HG03558 (cell line): ENCODE measurements around the gene SYT3.
"Not testable (repeated sequence)": the region's sequence is repeated elsewhere in the genome, so short reads cannot be mapped to it uniquely, and the experiment has no call there.

Experiments used
- ATAC-seq: cut with Tn5 transposase; IDR thresholded peaks from one replicate; pipeline ENCODE4 v1.9.1; 2021; ENCODE audit warnings: moderate number of reproducible peaks; ENCODE audit not compliant: unreplicated experiment; ENCODE audit errors: extremely low read depth

SYT3 gene

GRCh38 chr19:50644315-50644915 is 4.7 kb upstream of the SYT3 start:
- no peak for ATAC-seq

GRCh38 chr19:50640368-50640767 is 687 bp upstream of the SYT3 start:
- ATAC-seq = no peak

GRCh38 chr19:50638600-50638999 is 1.1 kb downstream of the SYT3 start:
- ATAC-seq = no peak

- no peak for ATAC-seq
Measured at GRCh38 chr19:50636317-50637085, 3.2 kb downstream of the SYT3 start.

GRCh38 chr19:50633973-50634372 is 5.7 kb downstream of the SYT3 start:
- ATAC-seq = no peak

GRCh38 chr19:50633359-50633758 is 6.3 kb downstream of the SYT3 start:
- ATAC-seq = no peak

- no peak for ATAC-seq
Measured at GRCh38 chr19:50632151-50632835, 7.4 kb downstream of the SYT3 start.

GRCh38 chr19:50629801-50630200 is 9.9 kb downstream of the SYT3 start:
- ATAC-seq = no peak

GRCh38 chr19:50629194-50629593 is 10.5 kb downstream of the SYT3 start:
- no peak for ATAC-seq

- no peak for ATAC-seq
Measured at GRCh38 chr19:50628551-50628950, 11.1 kb downstream of the SYT3 start.

GRCh38 chr19:50628146-50628545 is 11.5 kb downstream of the SYT3 start:
- ATAC-seq = no peak

GRCh38 chr19:50626795-50627194 is 12.9 kb downstream of the SYT3 start:
- no peak for ATAC-seq

- no peak for ATAC-seq
Measured at GRCh38 chr19:50626011-50626410, 13.7 kb downstream of the SYT3 start.

- no peak for ATAC-seq
Measured at GRCh38 chr19:50624949-50625600, 14.6 kb downstream of the SYT3 start.

GRCh38 chr19:50620394-50620906 is 19.2 kb downstream of the SYT3 start:
- not testable (repeated sequence) for ATAC-seq

- not testable (repeated sequence) for ATAC-seq
Measured at GRCh38 chr19:50619184-50619583, 20.5 kb downstream of the SYT3 start.

- ATAC-seq = not testable (repeated sequence)
Measured at GRCh38 chr19:50618379-50618778, 21.3 kb downstream of the SYT3 start.

GRCh38 chr19:50612504-50613404 is 26.9 kb downstream of the SYT3 start:
- ATAC-seq = not testable (repeated sequence)

- no peak for ATAC-seq
Measured at GRCh38 chr19:50607874-50608785, 31.6 kb downstream of the SYT3 start.
